SK-N-SH (cell line): ENCODE results near the gene ARFRP1. TPM values are rescaled to one million over a fixed set of nuclear protein-coding genes. Genes with fewer than 3 reads are reported as not detected.

Experiments
- CTCF ChIA-PET: fragments of 300-600, 350-600 bp; formaldehyde crosslinking; extraction: SDS; loops from one replicate; lab custom pipeline; 2021; lab: Yijun Ruan, JAX
- POLR2A ChIA-PET: fragments of 350-600 bp; sonication (Branson Sonifier 250); formaldehyde crosslinking; extraction: SDS; loops from one replicate; lab custom pipeline; 2020; ENCODE audit warnings: antibody characterized with exemption, inconsistent platforms; lab: Yijun Ruan, JAX
- DNase-seq: peaks from one replicate; pipeline ENCODE4 v3.0.0; 2012
- H2AFZ ChIP-seq: fragments of 200-600 bp; sonication (generic); 2 replicates; pipeline ENCODE4 v1.8.1; 2016; ENCODE audit warnings: antibody characterized with exemption, mild to moderate bottlenecking, low read depth
- H3F3A ChIP-seq: fragments of 200-600 bp; sonication (generic); replicated peaks from 2 replicates; pipeline ENCODE3; 2016; ENCODE audit warnings: antibody characterized with exemption, mild to moderate bottlenecking; ENCODE audit not compliant: insufficient read depth
- H3K27ac ChIP-seq, 2 experiments: fragments of 200-500 bp in 1 of 2; fragments of 200-600 bp in 1 of 2; sonication (Bioruptor generic) in 1 of 2; sonication (generic), shearing (Covaris generic) in 1 of 2; 2 replicates each; pipeline versions ENCODE4 v1.5.1 to v1.6.1; 2014 to 2016; ENCODE audit warnings: low read depth in 2 of 2, inconsistent platforms in 1 of 2, low read length in 1 of 2, mild to moderate bottlenecking in 1 of 2, mixed read lengths in 1 of 2
- H3K27me3 ChIP-seq: fragments of 200-600 bp; sonication (generic), shearing (Covaris generic); 2 replicates; pipeline ENCODE4 v1.6.1; 2016; ENCODE audit warnings: mixed run types; ENCODE audit not compliant: insufficient read depth
- H3K36me3 ChIP-seq, 2 experiments: fragments of 200-500 bp in 1 of 2; fragments of 200-600 bp in 1 of 2; sonication (Bioruptor generic) in 1 of 2; sonication (generic) in 1 of 2; replicated peaks in 1 of 2; 2 replicates each; pipeline versions ENCODE3 to v1.5.1; 2014 to 2016; ENCODE audit warnings: low read length in 1 of 2, mild to moderate bottlenecking in 1 of 2; ENCODE audit not compliant: insufficient read depth in 2 of 2, control insufficient read depth in 1 of 2
- H3K4me1 ChIP-seq, 2 experiments: fragments of 200-500 bp in 1 of 2; fragments of 200-600 bp in 1 of 2; sonication (Bioruptor generic) in 1 of 2; sonication (generic), shearing (Covaris generic) in 1 of 2; 2 replicates each; pipeline versions ENCODE4 v1.5.1 to v1.6.1; 2014 to 2016; ENCODE audit warnings: low read depth in 1 of 2, low read length in 1 of 2, mixed run types in 1 of 2; ENCODE audit not compliant: insufficient read depth in 2 of 2, control insufficient read depth in 1 of 2
- H3K4me2 ChIP-seq: fragments of 200-600 bp; sonication (generic), shearing (Covaris generic); 2 replicates; pipeline ENCODE4 v1.6.1; 2017; ENCODE audit warnings: mixed run types
- H3K4me3 ChIP-seq, 2 experiments: fragments of 200-500 bp in 1 of 2; fragments of 200-600 bp in 1 of 2; sonication (Bioruptor generic) in 1 of 2; sonication (generic), shearing (Covaris generic) in 1 of 2; 2 replicates each; pipeline versions ENCODE4 v1.5.1 to v1.8.1; 2014 to 2016; ENCODE audit warnings: low read depth in 2 of 2, inconsistent platforms in 1 of 2, low read length in 1 of 2, mild to moderate bottlenecking in 1 of 2, mixed read lengths in 1 of 2, moderate library complexity in 1 of 2
- H3K79me2 ChIP-seq: fragments of 200-600 bp; sonication (generic); 2 replicates; pipeline ENCODE4 v1.8.1; 2017; ENCODE audit warnings: mild to moderate bottlenecking; ENCODE audit not compliant: insufficient read depth
- H3K9ac ChIP-seq: fragments of 200-600 bp; sonication (generic); 2 replicates; pipeline ENCODE4 v1.6.1; 2017; ENCODE audit warnings: mixed run types
- H3K9me2 ChIP-seq: fragments of 200-600 bp; sonication (generic); 2 replicates; pipeline ENCODE4 v1.6.1; 2017; ENCODE audit warnings: mixed run types
- H3K9me3 ChIP-seq: fragments of 200-600 bp; sonication (generic); 2 replicates; pipeline ENCODE4 v1.6.1; 2017; ENCODE audit warnings: mixed run types, mild to moderate bottlenecking, moderate library complexity
- H4K20me1 ChIP-seq: fragments of 200-600 bp; sonication (generic); 2 replicates; pipeline ENCODE4 v1.6.1; 2017; ENCODE audit warnings: mild to moderate bottlenecking, mixed run types; ENCODE audit not compliant: insufficient read depth
- CHD2 ChIP-seq: fragments of 150-350 bp; IDR thresholded peaks from 2 replicates; pipeline ENCODE4 v1.6.1; 2018; ENCODE audit warnings: low read length; ENCODE audit not compliant: partially characterized antibody
- EP300 ChIP-seq, 2 experiments: IDR thresholded peaks; 2 replicates each; pipeline versions ENCODE4 v1.4.0 to v1.6.1; 2012; ENCODE audit warnings: borderline replicate concordance in 1 of 2, low read depth in 1 of 2, low read length in 1 of 2
- EZH2phosphoT487 ChIP-seq: fragments of 200-600 bp; sonication (generic); IDR thresholded peaks from 2 replicates; pipeline ENCODE4 v1.6.1; 2017; ENCODE audit warnings: low read depth, mixed run types, mild to moderate bottlenecking, antibody characterized with exemption, moderate library complexity, borderline replicate concordance
- GABPA ChIP-seq: IDR thresholded peaks from 2 replicates; pipeline ENCODE4 v1.4.0; 2012; ENCODE audit warnings: low read depth, mild to moderate bottlenecking
- MXI1 ChIP-seq: IDR thresholded peaks from 2 replicates; pipeline ENCODE4 v1.6.1; 2012; ENCODE audit warnings: mild to moderate bottlenecking, low read depth, low read length, improper control_type of control experiment
- NRF1 ChIP-seq: IDR thresholded peaks from 2 replicates; pipeline ENCODE4 v1.6.1; 2012; ENCODE audit warnings: low read depth, mild to moderate bottlenecking, low read length
- RFX5 ChIP-seq: IDR thresholded peaks from 2 replicates; pipeline ENCODE4 v1.6.1; 2012; ENCODE audit warnings: mild to moderate bottlenecking, improper control_type of control experiment, low read length
- TAF1 ChIP-seq: IDR thresholded peaks from 2 replicates; pipeline ENCODE4 v1.6.1; 2012; ENCODE audit warnings: low read depth, mild to moderate bottlenecking, low read length, moderate library complexity, borderline replicate concordance
- WGBS: methylation state at CpG from one replicate; pipeline ENCODE4 v1.1.6; 2017; ENCODE audit warnings: low lambda C conversion rate; 5-methylcytosine and 5-hydroxymethylcytosine counted together
- polyA plus RNA-seq, 3 experiments: library from polyadenylated mRNA; depleted of rRNA; stranded (reverse); fragments of >200 nt; gene quantifications; 2 replicates each; pipeline ENCODE4 v1.2.3, GENCODE V29; 2012
- TF ChIP-seq, protein P1 (sequence below): IDR thresholded peaks from 2 replicates; pipeline ENCODE4; 2012
- TF ChIP-seq, protein P2 (sequence below): fragments of 150-350 bp; IDR thresholded peaks from 2 replicates; pipeline ENCODE4 v1.6.1; 2016; ENCODE audit warnings: mild to moderate bottlenecking, low read depth, low read length

ARFRP1 gene
- polyA plus RNA-seq, 1 of the 3 experiments (the other 2 are of a cell fraction), result 72.8 TPM

DNA sequence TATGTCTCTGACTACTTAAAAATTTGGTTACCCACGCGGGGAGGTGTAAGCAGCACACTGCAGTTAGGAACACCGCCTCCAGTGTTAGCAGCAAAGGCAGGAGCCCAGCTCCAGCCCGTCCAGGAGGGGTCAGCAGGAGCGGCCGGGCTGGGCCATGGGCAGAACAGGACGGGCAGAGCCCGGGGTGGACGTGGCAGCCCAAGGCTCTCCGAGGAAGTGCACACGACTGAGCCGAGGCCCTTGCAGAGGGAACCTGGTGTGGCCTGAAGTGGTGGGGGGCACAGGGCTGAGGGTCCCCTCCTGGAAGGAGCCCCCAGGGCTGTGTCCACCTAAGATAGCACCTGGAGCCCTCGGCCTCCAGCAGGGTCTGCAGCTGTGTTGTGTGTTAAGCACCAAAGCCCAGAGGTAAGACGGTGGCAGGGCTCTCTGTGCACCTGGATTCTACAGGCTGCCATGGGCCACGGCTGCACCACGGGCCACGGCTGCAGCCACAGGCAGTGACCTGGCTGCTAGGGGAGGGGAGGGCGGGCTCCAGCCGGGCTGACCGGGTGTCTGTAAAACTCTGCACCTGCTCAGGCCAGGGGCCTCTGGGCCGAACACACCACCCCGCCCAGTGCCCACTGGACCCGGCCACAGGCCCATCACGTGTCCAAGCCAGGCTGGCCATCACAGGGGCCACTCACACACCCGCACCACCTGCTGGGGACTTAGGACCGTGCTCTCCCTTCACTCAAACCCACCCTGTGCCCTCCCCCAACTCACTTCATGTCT is 38.4 kb upstream of the ARFRP1 start:
- no peaks in the 10 kb centered on the region for H3K27me3 ChIP-seq
- no peak overlapping the region for H3K9ac ChIP-seq
- no peak overlapping the region for H3K27ac ChIP-seq
- peaks cover 12% of the 10 kb centered on the region for H3F3A ChIP-seq
- no peaks in the 10 kb centered on the region for H3K9me2 ChIP-seq
- WGBS, result 88% methylated on average over 6 of the region's 26 CpGs
- H3K36me3 ChIP-seq, result peaks cover 15 to 26% of the 10 kb centered on the region in 2 experiments
- H3K4me2 ChIP-seq, result no peak overlapping the region
- H3K79me2 ChIP-seq, result peaks cover 11% of the 10 kb centered on the region
- H3K4me1 ChIP-seq, result peaks cover 0 to 9% of the 10 kb centered on the region in 2 experiments; a peak in 1 of 4 replicates
- H2AFZ ChIP-seq, result no peak overlapping the region
- ChIA-PET POLR2A (no interaction called here), CTCF (interaction anchor here (3.6 kb wide), 1 partner anchor 29 kb away, joined by 16 read pairs; no protein-coding TSS in a partner anchor)
- H3K9me3 ChIP-seq, result no peaks in the 10 kb centered on the region
- DNase-seq, result peak; percentile 41
- H3K4me3 ChIP-seq, result no peak overlapping the region
- TF ChIP-seq TAF1, result no peak
- TF ChIP-seq EZH2phosphoT487, result no peak
- no peak for TF ChIP-seq RFX5
- TF ChIP-seq, protein P1, sequence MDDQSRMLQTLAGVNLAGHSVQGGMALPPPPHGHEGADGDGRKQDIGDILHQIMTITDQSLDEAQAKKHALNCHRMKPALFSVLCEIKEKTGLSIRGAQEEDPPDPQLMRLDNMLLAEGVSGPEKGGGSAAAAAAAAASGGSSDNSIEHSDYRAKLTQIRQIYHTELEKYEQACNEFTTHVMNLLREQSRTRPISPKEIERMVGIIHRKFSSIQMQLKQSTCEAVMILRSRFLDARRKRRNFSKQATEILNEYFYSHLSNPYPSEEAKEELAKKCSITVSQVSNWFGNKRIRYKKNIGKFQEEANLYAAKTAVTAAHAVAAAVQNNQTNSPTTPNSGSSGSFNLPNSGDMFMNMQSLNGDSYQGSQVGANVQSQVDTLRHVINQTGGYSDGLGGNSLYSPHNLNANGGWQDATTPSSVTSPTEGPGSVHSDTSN, result no peak
- TF ChIP-seq MXI1, result no peak
- H4K20me1 ChIP-seq, result peaks cover 13% of the 10 kb centered on the region

DNA sequence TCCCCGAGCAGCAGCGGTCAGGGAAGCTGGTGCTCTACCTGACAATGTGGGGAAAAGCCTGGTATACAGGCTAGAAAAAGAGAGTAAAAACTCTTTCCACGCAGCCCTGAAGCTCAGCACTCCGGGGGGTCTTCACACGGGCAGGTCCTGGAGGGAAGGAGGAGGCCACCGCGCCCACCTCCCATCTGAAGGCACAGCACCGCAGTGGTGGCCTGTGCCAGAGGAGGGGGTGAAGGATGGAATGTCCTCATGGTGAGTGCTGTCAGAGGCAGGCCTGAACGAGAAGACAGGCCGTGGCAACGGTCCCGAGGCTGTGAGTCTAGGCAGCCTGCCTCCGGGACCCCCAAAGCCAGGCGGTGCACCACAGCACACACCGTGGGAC is 37.6 kb upstream of the ARFRP1 start:
- no peak overlapping the region for H3K4me3 ChIP-seq
- peak; percentile 36 for DNase-seq
- H3K4me1 ChIP-seq, result peaks cover 0 to 11% of the 10 kb centered on the region in 2 experiments; a peak in 1 of 4 replicates
- ChIA-PET CTCF (interaction anchor here (3.6 kb wide), 1 partner anchor 30 kb away, joined by 16 read pairs; no protein-coding TSS in a partner anchor), POLR2A (interaction anchor here (0.7 kb wide), 1 partner anchor 13 kb away, joined by 3 read pairs; no protein-coding TSS in a partner anchor)
- H3K9me3 ChIP-seq, result no peaks in the 10 kb centered on the region
- H3K79me2 ChIP-seq, result peaks cover 16% of the 10 kb centered on the region
- H4K20me1 ChIP-seq, result peaks cover 16% of the 10 kb centered on the region
- H3K27ac ChIP-seq, result no peak overlapping the region
- H3K4me2 ChIP-seq, result no peak overlapping the region
- H3K9me2 ChIP-seq, result no peaks in the 10 kb centered on the region
- no peak overlapping the region for H3K9ac ChIP-seq
- no peaks in the 10 kb centered on the region for H3K27me3 ChIP-seq
- peaks cover 15% of the 10 kb centered on the region for H3F3A ChIP-seq
- peaks cover 15 to 26% of the 10 kb centered on the region in 2 experiments for H3K36me3 ChIP-seq
- TF ChIP-seq TAF1 (no peak), EP300 (IDR thresholded peaks at IDR 0.05; ENCODE audit: borderline replicate concordance in 1 of 2, low read depth in 1 of 2, low read length in 1 of 2) (no peak), CHD2 (no peak), NRF1 (no peak), GABPA (no peak), RFX5 (no peak)
- TF ChIP-seq, protein P2, sequence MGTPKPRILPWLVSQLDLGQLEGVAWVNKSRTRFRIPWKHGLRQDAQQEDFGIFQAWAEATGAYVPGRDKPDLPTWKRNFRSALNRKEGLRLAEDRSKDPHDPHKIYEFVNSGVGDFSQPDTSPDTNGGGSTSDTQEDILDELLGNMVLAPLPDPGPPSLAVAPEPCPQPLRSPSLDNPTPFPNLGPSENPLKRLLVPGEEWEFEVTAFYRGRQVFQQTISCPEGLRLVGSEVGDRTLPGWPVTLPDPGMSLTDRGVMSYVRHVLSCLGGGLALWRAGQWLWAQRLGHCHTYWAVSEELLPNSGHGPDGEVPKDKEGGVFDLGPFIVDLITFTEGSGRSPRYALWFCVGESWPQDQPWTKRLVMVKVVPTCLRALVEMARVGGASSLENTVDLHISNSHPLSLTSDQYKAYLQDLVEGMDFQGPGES, result no peak
- no peak overlapping the region for H2AFZ ChIP-seq
- 91% methylated on average over 10 of the region's 15 CpGs for WGBS
